Measurements from ENCODE around the gene ELAVL4.

DNA sequence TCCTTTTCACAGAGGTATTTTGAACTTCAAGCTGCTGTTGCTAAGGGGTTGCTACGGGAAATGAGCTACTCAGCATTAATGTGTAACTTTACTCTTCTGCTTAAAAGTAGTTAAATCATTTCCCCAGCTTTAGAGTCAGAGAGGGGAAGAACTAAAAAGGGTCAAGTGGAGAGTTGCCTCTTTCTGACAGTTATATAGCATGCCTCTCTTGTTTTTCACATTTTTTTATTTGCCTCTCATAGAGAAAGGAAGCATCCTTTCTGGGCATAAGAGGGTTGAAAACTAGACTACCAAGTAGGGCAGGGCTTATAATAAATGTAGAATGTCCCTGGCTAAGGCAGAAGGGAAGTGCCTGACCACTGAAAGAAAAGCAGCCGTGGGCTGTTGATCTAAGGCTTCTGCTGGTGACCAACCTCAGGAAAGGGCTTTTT lies 10.1 kb upstream of the ELAVL4 start:
- TF ChIP-seq CTCF (IDR thresholded peaks at IDR 0.05): no peak
- no peak for TF ChIP-seq POLR2A (IDR thresholded peaks at IDR 0.05)
